CD4-positive, alpha-beta memory T cell (primary cell): ENCODE measurements around the gene RHBDF1. TPM values are rescaled to one million over a fixed set of nuclear protein-coding genes. Genes with fewer than 3 reads are reported as not detected.

ENCODE experiments used
- CTCF ChIA-PET: fragments of 350-600 bp; sonication (Branson Sonifier 250); formaldehyde crosslinking; loops from one replicate; lab custom pipeline; 2021; ENCODE audit warnings: inconsistent platforms; ENCODE audit not compliant: partially characterized antibody; lab: Charles Lee
- POLR2A ChIA-PET: fragments of 350-600 bp; sonication (Branson Sonifier 250); formaldehyde crosslinking; loops from one replicate; lab custom pipeline; 2021; ENCODE audit not compliant: partially characterized antibody; lab: Charles Lee
- DNase-seq, 5 donors: peaks; one replicate each; pipeline versions ENCODE4 v3.0.0 to v3.0.0-alpha.2; 2020 to 2022; ENCODE audit warnings: mixed read lengths in 1 of 5
- H3K27ac ChIP-seq: one replicate; pipeline ENCODE4 v1.7.0; 2013; ENCODE audit warnings: low read depth, low read length
- H3K27me3 ChIP-seq: 2 replicates; pipeline ENCODE4 v1.7.0; 2013; ENCODE audit warnings: mild to moderate bottlenecking, low read length, moderate library complexity; ENCODE audit not compliant: insufficient read depth
- H3K36me3 ChIP-seq: 2 replicates; pipeline ENCODE4 v1.7.0; 2013; ENCODE audit warnings: mild to moderate bottlenecking, low read length, moderate library complexity; ENCODE audit not compliant: insufficient read depth
- H3K4me1 ChIP-seq: 2 replicates; pipeline ENCODE4 v1.7.0; 2013; ENCODE audit warnings: mild to moderate bottlenecking, low read length, moderate library complexity; ENCODE audit not compliant: insufficient read depth
- H3K4me3 ChIP-seq, 2 donors: one replicate each; pipeline ENCODE4 v1.7.0; 2013; ENCODE audit warnings: low read length in 2 of 2, mild to moderate bottlenecking in 1 of 2
- H3K9me3 ChIP-seq, 2 donors: one replicate each; pipeline ENCODE4 v1.7.0; 2013; ENCODE audit warnings: low read length in 2 of 2, control low read depth in 1 of 2; ENCODE audit not compliant: control insufficient read depth in 1 of 2
- H3K27ac Mint-ChIP-seq, 7 donors: one replicate each; pipeline ENCODE4 v1.8.0; 2020 to 2021; ENCODE audit warnings: mixed read lengths in 7 of 7, mild to moderate bottlenecking in 6 of 7, inconsistent platforms in 3 of 7, moderate library complexity in 3 of 7
- H3K27me3 Mint-ChIP-seq, 2 donors: one replicate each; pipeline ENCODE4 v1.8.0; 2020 to 2021; ENCODE audit warnings: mixed read lengths in 2 of 2
- H3K36me3 Mint-ChIP-seq, 2 donors: one replicate each; pipeline ENCODE4 v1.8.0; 2020 to 2021; ENCODE audit warnings: mixed read lengths in 2 of 2, inconsistent platforms in 1 of 2, mild to moderate bottlenecking in 1 of 2
- H3K4me1 Mint-ChIP-seq, 4 donors: one replicate each; pipeline ENCODE4 v1.8.0; 2020 to 2021; ENCODE audit warnings: mixed read lengths in 4 of 4, mild to moderate bottlenecking in 1 of 4
- H3K4me3 Mint-ChIP-seq, 8 donors: one replicate each; pipeline ENCODE4 v1.8.0; 2020 to 2021; ENCODE audit warnings: mixed read lengths in 8 of 8, mild to moderate bottlenecking in 7 of 8, moderate library complexity in 6 of 8, inconsistent platforms in 3 of 8
- H3K9me3 Mint-ChIP-seq, 8 donors: one replicate each; pipeline ENCODE4 v1.8.0; 2020 to 2021; ENCODE audit warnings: mixed read lengths in 8 of 8, mild to moderate bottlenecking in 5 of 8, inconsistent platforms in 3 of 8, moderate library complexity in 1 of 8
- intact Hi-C: fragments of 100-400 bp; cut with micrococcal nuclease; formaldehyde crosslinking; loops from one replicate; pipeline ENCODE4 v1.15.1; 2023
- polyA plus RNA-seq, 2 donors: library from polyadenylated mRNA; unstranded; fragments of 300-500 nt; fragmentation: Illumina TruSeq; gene quantifications; one replicate each; pipeline ENCODE4 v1.2.3, GENCODE V29; 2021
- total RNA-seq, 2 experiments: library from RNA; stranded (reverse); gene quantifications; one replicate each; pipeline ENCODE4 v1.2.3, GENCODE V29; 2021

The RHBDF1 gene
- total and polyA plus RNA-seq, 4 experiments from 2014 or later = not detected

DNA sequence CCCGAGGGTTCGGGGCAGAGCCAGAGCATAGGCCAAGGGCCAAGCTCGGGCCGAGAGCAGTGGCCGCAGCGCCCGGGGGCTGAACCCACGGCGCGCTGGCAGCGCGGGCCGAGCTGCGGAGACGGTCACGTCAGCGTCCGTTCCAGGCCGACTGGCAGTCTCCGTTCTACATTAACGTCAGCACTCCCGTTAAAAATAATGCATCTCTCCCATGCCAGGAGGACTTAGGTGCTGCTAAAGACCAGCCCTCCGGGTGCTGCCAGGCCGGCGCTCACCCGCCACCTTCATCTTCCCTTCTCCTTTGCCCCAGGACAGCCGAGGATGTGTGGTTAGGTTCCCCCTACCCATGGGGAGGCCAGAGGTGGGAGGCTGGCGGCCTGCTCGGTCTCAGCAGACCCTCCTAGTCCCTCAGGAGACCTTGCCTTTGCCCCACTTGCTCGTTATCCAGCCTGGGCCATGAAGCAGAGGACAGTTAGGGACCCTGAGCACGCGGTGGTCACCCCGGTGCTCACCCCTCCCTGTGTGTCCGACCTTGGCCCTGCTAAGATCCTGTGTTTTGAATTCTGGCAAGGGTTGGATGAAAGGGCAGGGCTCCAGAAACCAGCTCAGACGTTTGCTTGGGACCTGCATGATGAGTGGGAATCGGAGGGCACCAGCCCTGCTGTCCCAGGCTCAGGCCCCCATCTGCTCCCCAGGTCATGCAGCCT is 6.2 kb upstream of the RHBDF1 start:
- Mint-ChIP-seq H3K9me3 (no peaks in the 10 kb centered on the region), H3K27ac (peak overlapping the region; percentile 68 to 91 (median 78)), H3K4me3 (peak overlapping the region; percentile 86 to 91 (median 90)), H3K36me3 (peaks cover 0 to under 1% of the 10 kb centered on the region in 2 donors), H3K4me1 (peaks cover 11 to 44% (median 30%) of the 10 kb centered on the region in 4 donors), H3K27me3 (peaks cover 2 to 3% of the 10 kb centered on the region in 2 donors)
- Histone ChIP-seq H3K4me1 (peaks cover 28% of the 10 kb centered on the region), H3K27ac (peak overlapping the region; percentile 65), H3K27me3 (no peaks in the 10 kb centered on the region), H3K4me3 (peak overlapping the region; percentile 49 to 52), H3K36me3 (peaks cover 5% of the 10 kb centered on the region), H3K9me3 (no peaks in the 10 kb centered on the region)
- peak in 2 of 5 donors; percentile 19 to 22 for DNase-seq
- ChIA-PET POLR2A (interaction anchor here (1.1 to 2.2 kb wide), 2 partner anchors 13 to 25 kb away, joined by 3 to 13 read pairs; partner anchors contain the start of genes POLR3K and SNRNP25), CTCF (interaction anchor here (1.8 to 2.1 kb wide), 3 partner anchors 12 to 28 kb away, joined by 6 to 7 read pairs (median 6); no protein-coding TSS in a partner anchor)
- intact Hi-C loops = loop anchor here (1.0 kb wide), 1 partner anchor 25 kb away; the partner anchor contains the start of genes POLR3K and SNRNP25

DNA sequence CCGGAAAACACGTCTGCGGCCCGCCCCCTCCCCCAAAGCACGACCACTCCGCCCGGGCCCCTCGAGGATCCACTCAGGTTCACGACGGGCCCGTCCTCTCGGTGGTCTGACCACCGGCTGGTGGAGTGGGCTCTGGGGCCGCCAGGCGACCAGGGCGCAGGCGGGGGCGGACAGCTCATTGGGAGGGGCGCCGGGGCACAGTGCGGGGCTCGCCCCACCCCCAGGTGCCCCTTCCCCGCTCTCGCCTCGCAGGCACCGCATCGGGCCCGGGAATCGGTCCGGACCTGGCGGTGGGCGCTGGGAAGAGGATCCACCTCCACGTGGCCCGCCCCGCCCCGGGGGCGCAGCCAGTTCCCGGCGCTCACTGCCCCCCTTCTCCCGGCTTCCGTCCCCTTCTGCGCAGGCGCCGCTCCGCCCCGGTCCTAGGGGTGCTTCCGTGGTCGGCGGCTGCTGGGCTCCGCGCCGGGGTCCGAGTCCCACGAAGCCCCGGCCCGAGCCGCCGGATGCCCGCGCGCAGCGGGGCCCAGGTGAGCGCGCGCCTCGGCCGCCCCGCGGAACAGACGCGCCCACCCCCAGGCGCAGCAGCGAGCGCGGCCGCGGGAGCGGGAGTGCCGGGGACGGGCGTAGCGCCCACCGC is 5.5 kb upstream of the RHBDF1 start, which contains the start of gene MPG:
MPG (plus strand) TSS at position 419 of the 637 bp plus-strand sequence; CDS start at position 504, 85 bp downstream.
- DNase-seq = peak; percentile 78 to 84 (median 79)
- Mint-ChIP-seq H3K36me3 (no peaks in the 10 kb centered on the region), H3K4me3 (peak within 1 kb of the TSS; percentile 86 to 91 (median 90)), H3K4me1 (peaks cover 11 to 41% (median 30%) of the 10 kb centered on the region in 4 donors), H3K27me3 (peaks cover 4% of the 10 kb centered on the region in 2 donors), H3K27ac (peak within 1 kb of the TSS; percentile 68 to 91 (median 78)), H3K9me3 (peaks cover 0 to 1% (median 0%) of the 10 kb centered on the region in 8 donors)
- Histone ChIP-seq H3K27me3 (peaks cover 6% of the 10 kb centered on the region), H3K36me3 (peaks cover 5% of the 10 kb centered on the region), H3K27ac (peak within 1 kb of the TSS; percentile 65), H3K9me3 (no peaks in the 10 kb centered on the region), H3K4me3 (peak within 1 kb of the TSS; percentile 49 to 52), H3K4me1 (peaks cover 26% of the 10 kb centered on the region)
- intact Hi-C loops = loop anchor here (1.0 kb wide), 1 partner anchor 25 kb away; the partner anchor contains the start of genes POLR3K and SNRNP25
- CTCF ChIA-PET = interaction anchor here (1.0 to 2.1 kb wide), 6 partner anchors 12 to 284 kb away, joined by 3 to 7 read pairs (median 6); no protein-coding TSS in a partner anchor
- POLR2A ChIA-PET = interaction anchor here (0.9 to 2.2 kb wide), 5 partner anchors 12 to 24 kb away, joined by 4 to 13 read pairs (median 5); partner anchors contain the start of genes POLR3K and SNRNP25

DNA sequence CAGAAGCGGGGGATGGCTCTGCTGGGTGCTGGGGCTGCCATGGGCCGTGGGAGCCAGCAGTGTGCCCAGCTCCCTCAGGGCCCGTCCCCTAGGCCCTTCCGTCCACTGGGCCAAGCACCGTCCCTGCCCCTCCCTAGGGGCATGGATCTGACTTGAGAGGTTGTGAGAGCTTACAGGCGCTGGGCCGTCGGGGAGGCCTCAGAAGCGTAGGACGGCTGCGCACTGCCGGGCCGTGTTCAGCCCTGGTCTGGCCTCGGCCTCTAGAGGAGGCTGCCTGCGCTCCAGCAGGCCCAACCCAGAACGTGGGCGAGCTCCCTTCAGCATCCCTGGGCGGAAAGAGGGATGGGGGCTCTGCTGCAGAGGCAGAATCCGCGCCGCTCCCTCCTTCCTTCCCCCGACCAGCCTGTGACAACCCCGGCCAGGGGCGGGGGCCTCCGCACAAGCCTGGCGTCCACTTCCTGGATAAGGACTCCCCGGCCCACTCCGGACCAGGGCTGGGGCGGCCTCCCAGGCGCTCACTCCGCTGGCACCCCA is 4.9 kb upstream of the RHBDF1 start:
- Mint-ChIP-seq H3K4me3 (peak overlapping the region; percentile 76 to 87 (median 79)), H3K36me3 (no peaks in the 10 kb centered on the region), H3K27me3 (peaks cover 6% of the 10 kb centered on the region in 2 donors), H3K9me3 (peaks cover 0 to 1% (median 0%) of the 10 kb centered on the region in 8 donors), H3K4me1 (peaks cover 13 to 40% (median 29%) of the 10 kb centered on the region in 4 donors), H3K27ac (peak overlapping the region in 4 of 7 donors; percentile 29 to 86 (median 46))
- H3K36me3 ChIP-seq = peaks cover 5% of the 10 kb centered on the region
- intact Hi-C loops = no loop called here
- peak in 3 of 5 donors; percentile 14 to 25 (median 23) for DNase-seq
- H3K27me3 ChIP-seq = peaks cover 10% of the 10 kb centered on the region
- H3K4me3 ChIP-seq = peak overlapping the region; percentile 23 to 49
- ChIA-PET CTCF (interaction anchor here (1.0 to 2.1 kb wide), 5 partner anchors 11 to 285 kb away, joined by 3 to 7 read pairs (median 5); no protein-coding TSS in a partner anchor), POLR2A (interaction anchor here (0.9 to 2.2 kb wide), 5 partner anchors 11 to 24 kb away, joined by 4 to 13 read pairs (median 5); partner anchors contain the start of genes POLR3K and SNRNP25)
- H3K9me3 ChIP-seq = no peaks in the 10 kb centered on the region
- H3K4me1 ChIP-seq = peaks cover 26% of the 10 kb centered on the region
- H3K27ac ChIP-seq = peak overlapping the region; percentile 65

DNA sequence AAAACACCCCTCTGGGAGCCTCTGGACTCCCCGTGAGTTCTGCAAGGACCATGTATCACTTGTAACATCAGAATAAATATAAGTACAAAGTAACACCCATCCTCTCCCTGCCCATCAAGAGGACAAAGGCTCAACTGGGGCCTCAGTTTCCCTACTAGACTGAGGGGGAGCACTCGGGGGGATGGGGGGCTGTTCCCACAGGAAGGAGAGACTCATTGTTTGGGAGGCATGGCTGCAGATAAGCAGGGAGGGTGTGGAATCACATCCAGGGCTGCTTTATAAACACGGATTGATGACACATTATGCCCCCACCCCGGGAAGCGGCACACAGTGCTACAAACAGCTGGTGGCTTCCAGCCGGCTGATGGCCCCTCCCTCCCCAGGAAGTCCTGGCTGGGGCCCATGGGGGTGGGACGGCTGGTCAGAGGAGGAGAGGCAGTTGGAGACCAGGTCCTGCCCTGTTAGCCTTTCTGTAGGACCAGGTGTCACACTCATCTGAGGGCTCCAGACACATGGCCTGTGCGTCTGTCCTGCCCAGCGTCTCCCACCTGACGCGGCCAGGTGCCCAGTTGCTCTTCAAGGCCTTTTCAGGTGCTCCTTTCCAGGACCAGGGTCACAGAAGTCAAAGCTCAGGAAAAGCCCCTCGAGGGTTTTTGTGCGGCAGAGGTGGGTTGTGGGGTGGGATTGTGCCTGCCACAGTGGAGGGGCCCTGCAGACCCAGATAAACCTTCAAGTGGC is 4.3 kb upstream of the RHBDF1 start:
- peaks cover 6% of the 10 kb centered on the region in 2 donors for H3K27me3 Mint-ChIP-seq
- H3K36me3 ChIP-seq = peaks cover 5% of the 10 kb centered on the region
- no peak overlapping the region for H3K27ac ChIP-seq
- H3K27ac Mint-ChIP-seq = peak overlapping the region in 4 of 7 donors; percentile 8 to 70 (median 61)
- ChIA-PET CTCF (interaction anchor here (1.0 to 2.1 kb wide), 5 partner anchors 11 to 285 kb away, joined by 3 to 7 read pairs (median 5); no protein-coding TSS in a partner anchor), POLR2A (interaction anchor here (0.9 to 2.2 kb wide), 5 partner anchors 11 to 23 kb away, joined by 4 to 13 read pairs (median 5); partner anchors contain the start of genes POLR3K and SNRNP25)
- peaks cover 10% of the 10 kb centered on the region for H3K27me3 ChIP-seq
- H3K4me3 Mint-ChIP-seq = peak overlapping the region; percentile 76 to 87 (median 79)
- H3K4me1 Mint-ChIP-seq = peaks cover 13 to 40% (median 29%) of the 10 kb centered on the region in 4 donors
- peak overlapping the region in 1 of 2 donors; percentile 49 for H3K4me3 ChIP-seq
- H3K9me3 Mint-ChIP-seq = peaks cover 0 to 1% (median 0%) of the 10 kb centered on the region in 8 donors
- intact Hi-C loops = no loop called here
- no peak for DNase-seq
- no peaks in the 10 kb centered on the region for H3K9me3 ChIP-seq
- no peaks in the 10 kb centered on the region for H3K36me3 Mint-ChIP-seq
- peaks cover 26% of the 10 kb centered on the region for H3K4me1 ChIP-seq

DNA sequence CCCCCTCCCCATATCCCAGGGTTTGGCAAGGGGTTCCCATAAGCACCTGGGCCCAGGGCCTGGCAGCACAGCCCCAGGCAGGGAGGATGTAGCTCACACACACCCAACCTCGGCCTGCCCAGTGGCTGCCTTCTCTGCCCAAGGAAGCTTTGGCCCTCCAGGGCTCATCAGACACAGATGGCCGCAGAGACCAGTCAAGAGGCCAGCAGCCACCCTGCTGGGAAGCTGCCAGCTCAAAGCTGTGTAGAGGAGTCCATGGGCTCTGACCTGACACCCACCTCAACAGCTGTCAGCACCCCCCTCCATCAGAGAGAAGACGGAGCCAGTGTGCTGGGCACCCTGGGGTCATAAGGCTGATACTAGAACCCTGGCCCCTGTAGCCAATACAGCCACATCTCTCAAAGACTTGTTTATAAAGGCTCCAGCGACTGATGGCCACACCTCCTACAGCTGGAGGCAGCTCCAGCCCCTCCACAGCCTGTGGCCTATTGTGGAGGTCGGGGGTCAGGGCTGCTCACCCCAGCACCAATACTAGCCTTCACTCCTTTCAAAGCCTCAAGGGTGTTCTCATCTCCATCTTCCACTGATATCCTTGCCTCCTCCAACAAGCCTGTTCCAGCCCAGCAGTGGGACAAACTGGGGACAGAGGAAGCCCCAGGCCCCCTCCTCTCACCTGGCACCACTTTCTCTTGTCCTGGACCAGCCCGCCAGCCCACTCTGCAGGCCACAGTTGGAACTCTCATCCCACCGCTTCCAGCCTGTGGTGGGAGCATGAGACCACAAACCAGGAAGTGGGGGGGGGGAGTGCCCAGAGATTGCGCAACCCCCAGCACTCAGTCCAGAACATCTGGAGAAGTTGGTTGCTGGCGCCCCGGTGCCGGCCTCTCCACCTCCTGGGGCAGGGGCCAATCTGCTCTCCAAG is 3.4 kb upstream of the RHBDF1 start:
- Mint-ChIP-seq H3K27ac (peak overlapping the region in 3 of 7 donors; percentile 29 to 70 (median 52)), H3K27me3 (peaks cover 6 to 9% of the 10 kb centered on the region in 2 donors), H3K4me3 (peak overlapping the region in 5 of 8 donors; percentile 25 to 79 (median 76)), H3K9me3 (peaks cover 0 to 1% (median 0%) of the 10 kb centered on the region in 8 donors), H3K36me3 (no peaks in the 10 kb centered on the region), H3K4me1 (peaks cover 13 to 40% (median 29%) of the 10 kb centered on the region in 4 donors)
- CTCF ChIA-PET = interaction anchor here (2.1 to 2.4 kb wide), 2 partner anchors 10 to 11 kb away, joined by 7 to 18 read pairs; no protein-coding TSS in a partner anchor
- Histone ChIP-seq H3K27ac (no peak overlapping the region), H3K36me3 (peaks cover 5% of the 10 kb centered on the region), H3K9me3 (no peaks in the 10 kb centered on the region), H3K4me3 (no peak overlapping the region), H3K4me1 (peaks cover 26% of the 10 kb centered on the region), H3K27me3 (peaks cover 13% of the 10 kb centered on the region)
- intact Hi-C loops = no loop called here
- POLR2A ChIA-PET = no interaction called here
- no peak for DNase-seq
